NCI-H748 (cell line): ENCODE data around the gene PPP1R1A.
A peak's percentile ranks its signal among the peaks of the same experiment; 100 is the strongest.

Source experiments
- DNase-seq: peaks from one replicate; lab custom pipeline; 2025; ENCODE audit not compliant: unreplicated experiment; lab: John Stamatoyannopoulos, UW

Gene PPP1R1A

DNA sequence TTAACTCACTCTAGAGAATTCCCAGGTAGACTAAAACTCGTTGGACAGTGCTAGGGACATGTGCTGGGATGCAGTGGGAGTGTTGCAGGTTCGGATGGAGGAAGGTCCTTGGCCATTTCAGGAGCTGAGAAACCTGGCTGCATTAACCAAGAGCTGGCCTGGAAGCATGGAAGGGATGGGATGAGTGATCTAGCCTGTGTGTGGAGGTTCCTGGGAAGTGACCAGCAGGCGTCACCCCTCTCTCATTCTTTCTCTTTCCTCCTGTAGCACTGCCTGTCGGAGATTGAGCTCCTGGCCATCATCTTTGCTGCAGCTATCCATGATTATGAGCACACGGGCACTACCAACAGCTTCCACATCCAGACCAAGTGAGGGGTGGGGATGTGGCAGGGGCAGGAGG lies 15.6 kb downstream of the PPP1R1A start:
- no peak for DNase-seq

GRCh38 chr12:54571193-54572188 lies 17.0 kb downstream of the PPP1R1A start:
- DNase-seq: no peak

- DNase-seq: no peak
Measured at GRCh38 chr12:54569995-54570528, 18.4 kb downstream of the PPP1R1A start.

DNA sequence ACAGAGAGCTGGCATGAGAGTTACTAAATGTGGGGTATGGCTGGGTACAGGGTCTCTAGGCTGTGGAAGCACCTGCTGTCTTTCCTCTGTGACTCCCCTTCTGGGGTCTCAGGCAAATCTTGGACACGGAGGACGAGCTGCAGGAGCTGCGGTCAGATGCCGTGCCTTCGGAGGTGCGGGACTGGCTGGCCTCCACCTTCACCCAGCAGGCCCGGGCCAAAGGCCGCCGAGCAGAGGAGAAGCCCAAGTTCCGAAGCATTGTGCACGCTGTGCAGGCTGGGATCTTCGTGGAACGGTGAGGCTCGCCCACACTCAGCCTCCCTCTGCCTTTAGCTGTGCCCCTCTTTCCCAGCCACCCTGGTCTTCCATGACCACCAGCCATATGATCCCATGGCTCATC lies 19.4 kb downstream of the PPP1R1A start:
- no peak for DNase-seq

- no peak for DNase-seq
Measured at GRCh38 chr12:54566792-54567191, 21.7 kb downstream of the PPP1R1A start.

DNA sequence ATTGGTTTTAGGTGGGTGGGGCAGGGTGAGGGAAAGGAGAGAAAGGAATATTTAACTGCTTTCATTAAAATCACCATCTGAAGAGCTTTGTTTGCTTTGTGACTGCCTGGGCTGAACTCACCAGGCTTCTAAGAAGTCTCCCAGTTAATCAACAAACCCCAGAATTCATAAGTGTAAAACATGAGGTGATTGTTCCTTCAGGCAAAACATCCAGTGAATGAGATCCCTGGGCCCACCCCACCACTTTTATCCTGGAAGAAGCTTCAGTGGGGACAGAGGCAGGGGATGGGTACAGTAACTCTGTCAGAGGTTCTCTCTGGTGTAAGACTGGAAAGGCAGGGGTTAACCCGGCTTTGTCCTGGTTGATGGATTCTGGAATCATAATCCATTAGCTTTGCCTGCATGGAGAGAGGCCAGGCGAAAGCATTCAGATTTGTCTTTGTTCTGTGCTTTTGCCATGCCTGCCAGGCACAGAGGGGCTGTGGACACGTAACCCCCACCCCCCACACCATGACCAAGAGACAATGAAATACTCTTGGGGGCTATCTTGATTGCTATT lies 22.4 kb downstream of the PPP1R1A start:
- DNase-seq: no peak

DNA sequence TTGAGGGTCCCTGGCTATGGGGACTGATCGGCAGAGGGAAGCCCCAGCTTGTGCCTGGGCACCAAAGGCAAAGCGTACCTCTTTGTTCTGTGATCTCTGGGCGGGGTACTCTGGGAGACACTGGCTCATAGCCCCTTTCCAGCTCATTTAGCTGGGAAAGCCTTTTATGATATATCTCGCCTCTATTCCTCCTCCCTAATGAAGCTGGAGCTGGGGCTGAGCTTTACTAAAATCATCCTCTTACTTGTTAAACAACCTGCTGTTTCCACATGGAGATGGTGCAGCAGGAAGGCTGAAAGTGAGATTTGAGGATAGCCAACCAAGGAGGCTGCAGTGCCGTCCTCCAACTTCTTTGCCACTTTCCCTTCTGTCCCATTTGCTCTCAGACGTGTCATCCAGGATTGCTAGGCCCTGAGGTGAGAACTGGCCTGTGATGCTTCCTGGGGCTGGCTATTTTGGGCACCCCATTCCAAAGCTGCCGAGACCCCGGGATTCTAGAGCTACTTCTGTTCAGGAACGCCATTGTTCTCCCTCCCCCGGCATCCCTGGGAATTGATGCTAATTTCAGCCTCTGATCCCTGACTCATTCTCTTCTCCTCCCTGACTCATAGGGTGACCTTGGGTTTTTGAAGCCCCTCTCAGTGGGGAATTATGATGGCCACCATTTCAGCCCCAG lies 23.0 kb downstream of the PPP1R1A start:
- no peak for DNase-seq

- no peak for DNase-seq
Measured at GRCh38 chr12:54564768-54565167, 23.7 kb downstream of the PPP1R1A start.

DNA sequence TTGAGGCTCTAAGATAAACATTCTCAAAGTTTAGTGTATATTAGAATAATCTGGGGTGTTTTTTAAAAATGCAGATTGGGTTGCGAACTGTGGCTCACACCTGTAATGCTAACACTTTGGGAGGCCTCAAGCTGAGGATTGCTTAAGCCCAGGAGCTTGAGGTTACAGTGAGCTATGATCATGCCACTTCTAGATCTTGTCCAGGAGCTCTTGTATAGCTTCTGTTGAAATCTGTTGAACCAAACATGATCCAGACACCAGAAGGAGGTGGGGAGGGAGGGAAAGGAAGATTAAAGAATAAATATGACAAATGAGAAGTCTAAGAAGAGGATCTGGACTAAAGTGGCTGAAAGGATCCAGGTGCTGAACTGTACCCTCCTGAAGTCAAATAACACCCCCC lies 24.7 kb downstream of the PPP1R1A start:
- no peak for DNase-seq

GRCh38 chr12:54562750-54563356 lies 25.6 kb downstream of the PPP1R1A start:
- DNase-seq: no peak

DNA sequence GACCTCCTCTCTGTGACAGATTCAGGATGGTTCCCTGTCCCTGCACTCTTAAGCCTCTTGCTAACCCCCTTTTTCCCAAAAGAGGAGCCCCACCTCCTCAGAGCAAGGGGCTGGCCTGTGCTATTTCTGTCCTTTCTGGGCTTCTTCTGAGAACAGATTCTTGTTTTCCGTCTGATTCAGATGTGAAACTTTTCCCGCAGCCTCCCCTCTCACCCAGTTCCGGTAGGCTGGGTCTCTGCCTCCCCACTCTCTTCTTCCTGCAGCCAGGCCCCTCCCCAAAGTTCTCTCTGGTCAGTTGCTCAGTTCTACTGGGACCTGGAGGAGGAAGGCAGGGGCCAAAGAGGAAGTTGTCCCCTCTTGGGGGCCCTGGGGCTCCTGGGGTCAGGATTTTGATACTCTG lies 27.3 kb downstream of the PPP1R1A start:
- no peak for DNase-seq

- peak; percentile 96 for DNase-seq
Measured at GRCh38 chr12:54560374-54560858, 28.0 kb downstream of the PPP1R1A start.

- DNase-seq: no peak
Measured at GRCh38 chr12:54558759-54559158, 29.7 kb downstream of the PPP1R1A start.

DNA sequence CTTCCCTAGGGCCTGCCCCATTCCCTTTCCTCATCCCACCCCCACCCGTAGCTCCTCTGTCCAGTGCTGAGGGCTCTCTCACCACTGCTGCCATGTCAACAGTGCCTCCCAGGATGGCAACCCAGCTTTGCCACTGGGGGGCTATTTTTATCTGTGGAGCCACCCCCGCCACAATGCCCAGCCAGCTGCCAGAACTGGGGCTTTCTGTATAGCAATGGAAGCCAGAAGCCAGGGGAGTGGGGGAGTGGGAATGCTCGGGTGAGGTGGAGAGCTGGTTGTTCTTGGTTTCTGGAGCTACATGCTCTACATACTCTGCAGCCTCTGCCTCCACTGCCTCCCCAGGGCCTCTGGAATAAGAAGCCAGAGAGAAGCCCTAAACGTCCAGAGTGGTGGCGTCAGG lies 30.1 kb downstream of the PPP1R1A start:
- no peak for DNase-seq

DNA sequence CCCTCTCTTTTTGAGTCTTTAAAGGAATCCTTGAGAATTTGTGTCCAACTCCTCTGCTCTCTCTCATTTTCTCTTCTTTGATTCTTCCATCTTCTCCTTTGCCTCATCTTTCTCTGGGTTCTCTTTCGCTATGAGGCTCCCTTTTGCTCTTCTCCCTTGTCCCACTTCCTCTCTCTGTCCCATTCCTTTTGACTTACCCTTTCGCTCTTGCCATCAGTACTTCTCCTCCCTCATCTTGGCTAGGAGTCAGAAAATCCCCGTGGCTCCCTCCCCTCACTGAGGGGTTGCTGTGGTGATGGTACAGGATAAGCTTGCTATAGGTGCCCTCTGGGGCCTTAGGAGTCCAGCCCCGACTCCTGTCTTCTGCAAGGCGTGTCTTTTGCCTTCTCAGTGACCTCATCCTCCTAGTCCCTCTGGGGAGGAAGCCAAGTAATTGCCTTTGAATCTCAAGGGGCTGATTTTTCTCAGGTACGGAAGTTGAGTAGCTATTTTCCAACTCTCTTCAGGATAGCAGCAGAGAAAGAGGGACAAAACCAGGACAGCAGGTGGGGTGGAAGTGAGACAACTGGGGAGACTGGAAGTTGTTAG lies 32.7 kb downstream of the PPP1R1A start:
- DNase-seq: no peak

GRCh38 chr12:54549774-54550451 lies 38.5 kb downstream of the PPP1R1A start:
- DNase-seq: peak; percentile 62

- DNase-seq: no peak
Measured at GRCh38 chr12:54546511-54546910, 41.9 kb downstream of the PPP1R1A start.

- DNase-seq: no peak
Measured at GRCh38 chr12:54544743-54545142, 43.7 kb downstream of the PPP1R1A start.

- DNase-seq: no peak
Measured at GRCh38 chr12:54543526-54543925, 44.9 kb downstream of the PPP1R1A start.

- DNase-seq: no peak
Measured at GRCh38 chr12:54541751-54542290, 46.6 kb downstream of the PPP1R1A start.
